HG03060 (cell line): ENCODE measurements around the gene C10orf71.

ENCODE experiments used
- ATAC-seq: cut with Tn5 transposase; IDR thresholded peaks from one replicate; pipeline ENCODE4 v1.9.1; 2021; ENCODE audit warnings: low read depth, moderate number of reproducible peaks; ENCODE audit not compliant: unreplicated experiment

Gene C10orf71

GRCh38 chr10:49370326-49371100 is 71.5 kb downstream of the C10orf71 start:
- ATAC-seq = no peak

DNA sequence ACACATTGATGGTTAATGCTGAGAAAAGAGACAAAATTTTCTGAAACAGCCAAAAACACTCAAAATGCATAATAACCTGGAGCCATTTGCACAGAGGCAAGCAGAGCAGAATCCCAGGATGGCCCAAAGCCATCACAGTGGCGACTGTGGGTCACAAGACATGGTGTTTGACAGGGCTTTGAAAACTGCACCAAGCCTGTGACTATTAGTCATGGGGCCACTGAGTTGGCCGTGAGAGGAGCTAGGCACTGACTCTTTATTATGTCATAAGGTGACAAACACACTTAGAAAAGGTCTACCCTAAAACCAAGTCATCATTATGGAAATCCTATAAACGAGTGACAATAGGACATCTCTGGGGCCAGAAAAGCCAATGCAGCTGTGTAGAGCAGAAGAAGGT is 73.0 kb downstream of the C10orf71 start:
- no peak for ATAC-seq

- no peak for ATAC-seq
Measured at GRCh38 chr10:49373361-49373760, 74.4 kb downstream of the C10orf71 start.

DNA sequence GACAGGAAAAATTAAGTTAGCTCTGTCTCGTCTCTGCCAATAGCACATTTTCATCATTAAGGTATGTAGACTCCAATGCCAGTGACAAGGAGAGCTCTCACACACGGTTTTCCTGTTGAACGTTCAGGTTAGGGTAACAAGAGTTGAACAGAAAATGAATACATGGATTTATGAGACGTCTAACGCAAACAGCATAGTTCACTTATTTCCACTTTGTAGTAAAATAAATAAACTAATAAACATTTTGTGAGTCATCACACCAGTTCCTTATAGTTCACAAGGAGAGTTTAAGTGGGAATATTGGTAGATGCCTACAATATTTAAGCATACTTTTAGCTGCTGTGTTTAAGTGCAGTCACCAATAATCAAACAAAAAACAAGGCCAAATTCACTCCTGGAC is 75.8 kb downstream of the C10orf71 start:
- ATAC-seq = no peak

DNA sequence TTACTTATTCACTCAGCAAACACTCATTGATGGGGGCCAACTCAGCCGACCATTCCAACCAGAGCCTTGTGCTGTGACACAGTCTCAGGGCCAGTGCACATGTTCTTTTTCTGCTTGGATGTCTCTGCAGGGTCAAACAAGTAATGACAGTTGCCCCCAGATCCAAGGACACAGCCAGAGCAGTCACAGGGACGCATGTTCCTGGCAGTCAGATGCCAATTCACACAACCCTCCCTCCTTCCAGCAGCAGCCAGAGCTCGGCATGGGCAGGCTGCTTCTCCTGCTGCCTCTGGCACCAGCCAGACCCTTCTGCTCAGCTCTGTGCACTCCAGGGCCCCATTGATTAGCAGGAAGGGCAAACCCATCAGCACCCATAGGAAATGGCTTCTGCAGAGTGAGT is 76.6 kb downstream of the C10orf71 start:
- no peak for ATAC-seq
